Putamen (tissue), 1 donor: ENCODE measurements around the gene SYTL3.
"Not testable (repeated sequence)": the region's sequence is repeated elsewhere in the genome, so short reads cannot be mapped to it uniquely, and the experiment has no call there.

Source experiments
- DNase-seq: peaks from one replicate; pipeline ENCODE4 v3.0.0-alpha.2; 2016; ENCODE audit warnings: low spot score

SYTL3 gene

DNA sequence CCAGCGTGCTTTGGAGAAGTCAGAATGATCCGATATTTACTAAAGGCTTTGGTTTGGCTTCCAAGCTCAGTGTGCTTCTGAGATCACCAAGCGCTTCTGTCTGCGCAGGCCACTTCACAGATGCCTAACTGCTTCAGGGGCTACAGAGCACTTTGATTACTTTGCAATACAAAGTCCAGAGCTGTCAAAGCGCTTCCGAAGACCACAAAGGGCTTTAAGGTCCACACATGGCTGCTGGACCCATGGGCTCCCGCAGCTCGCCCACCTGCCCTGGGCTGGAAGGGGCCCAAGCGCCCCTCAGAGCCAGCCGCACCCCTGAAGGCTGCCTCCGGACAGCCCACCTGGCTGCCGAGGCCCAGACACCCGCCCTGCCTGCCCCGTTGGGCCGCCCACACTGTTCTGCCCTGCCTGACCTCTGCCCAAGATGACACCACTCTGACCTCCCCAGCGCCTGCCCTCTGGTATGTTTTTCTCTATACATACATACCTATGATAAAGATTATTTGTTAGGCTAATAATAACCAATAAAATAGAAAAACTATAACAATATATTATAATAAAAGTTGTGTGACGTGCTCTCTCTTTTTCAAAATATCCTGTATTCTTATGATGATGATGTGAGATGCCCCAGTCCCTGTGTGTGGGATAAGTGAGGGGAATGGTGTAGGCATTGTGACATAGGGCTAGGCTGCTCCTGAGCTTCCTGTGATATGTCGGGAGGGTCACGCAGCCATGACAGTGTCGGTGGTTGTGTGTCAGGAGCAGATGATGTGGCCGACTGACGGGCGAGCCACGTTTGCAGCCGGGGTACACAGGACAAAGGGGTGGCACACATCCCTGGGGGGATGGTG, 27.9 kb upstream of the SYTL3 start:
- DNase-seq: no peak

DNA sequence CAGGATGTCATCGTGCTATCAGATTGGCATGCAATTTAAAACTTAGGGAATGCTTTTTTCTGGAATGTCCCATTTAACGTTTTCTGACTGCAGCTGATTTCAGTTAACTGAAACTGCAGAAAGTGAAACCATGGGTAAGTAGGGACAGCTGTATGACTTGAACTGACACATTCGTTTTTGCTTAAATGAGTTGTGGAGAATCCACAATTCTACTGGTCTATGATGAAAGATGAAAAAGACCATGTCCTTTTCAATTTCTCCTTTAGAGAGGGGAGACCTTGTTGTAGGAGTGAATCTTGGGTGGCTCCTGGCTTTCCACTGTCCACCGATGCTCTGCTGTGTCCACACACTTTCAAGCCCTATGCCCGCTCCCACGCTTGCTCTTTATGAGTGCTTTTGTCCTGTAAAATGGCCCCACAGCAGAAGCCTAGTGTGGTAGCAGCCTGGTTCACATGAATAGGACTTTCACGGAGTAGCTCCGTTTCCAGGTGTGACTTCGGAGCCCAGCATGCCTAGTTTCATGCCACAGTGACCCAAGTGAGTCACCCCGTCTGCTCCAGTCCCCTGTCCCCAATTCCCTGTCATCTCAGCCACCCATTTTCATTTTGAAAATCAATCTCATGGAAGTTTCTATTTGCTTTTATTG, 27.2 kb upstream of the SYTL3 start:
- no peak for DNase-seq

DNA sequence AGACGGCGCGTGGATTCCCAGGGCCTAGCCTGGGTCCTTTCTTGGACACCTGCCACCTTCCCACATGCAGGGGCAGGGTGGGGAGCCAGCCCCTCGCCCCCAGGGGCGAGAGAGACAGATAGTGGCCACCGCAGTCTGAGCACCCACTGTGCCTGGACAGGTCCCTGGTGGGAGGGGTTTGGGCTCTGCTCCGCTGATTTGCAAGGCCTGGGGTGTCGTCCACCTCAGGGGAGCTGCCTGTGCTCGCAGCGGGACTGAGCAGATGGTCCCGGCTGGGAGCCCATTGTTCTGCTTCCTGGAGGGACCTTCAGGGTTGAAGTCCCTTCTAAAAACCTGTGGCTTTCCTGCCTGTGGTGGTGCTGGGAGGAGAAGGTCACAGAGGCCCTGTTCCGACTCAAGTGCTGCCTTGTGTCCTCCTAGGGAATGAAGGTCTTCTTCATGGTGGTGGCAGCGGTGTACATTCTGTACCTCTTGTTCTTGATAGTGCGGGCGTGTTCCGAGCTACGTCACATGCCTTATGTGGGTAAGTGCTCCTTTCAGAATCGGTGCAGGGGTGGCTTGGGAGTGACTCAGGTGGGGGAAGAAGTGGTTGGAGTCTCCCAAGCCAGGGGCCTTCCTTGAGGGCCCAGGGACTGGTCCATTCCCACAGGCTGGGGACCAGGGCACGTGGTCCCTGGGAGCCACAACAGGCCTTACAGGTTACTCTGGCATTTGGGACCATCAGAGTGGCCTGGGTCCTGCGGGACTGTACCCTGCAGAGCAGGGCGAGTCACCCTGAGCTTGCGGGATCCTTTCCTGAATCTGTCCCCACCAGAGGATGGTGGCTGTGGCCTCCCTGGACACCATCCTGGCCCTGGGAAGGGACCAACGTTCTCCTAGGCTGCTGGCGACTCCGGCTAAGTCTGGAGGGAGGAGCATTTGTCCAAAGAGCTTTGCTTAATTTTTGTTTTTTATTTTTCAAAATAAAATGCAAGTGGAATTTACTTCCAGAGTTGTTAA, 24.9 kb upstream of the SYTL3 start:
- peak; percentile 52 for DNase-seq

DNA sequence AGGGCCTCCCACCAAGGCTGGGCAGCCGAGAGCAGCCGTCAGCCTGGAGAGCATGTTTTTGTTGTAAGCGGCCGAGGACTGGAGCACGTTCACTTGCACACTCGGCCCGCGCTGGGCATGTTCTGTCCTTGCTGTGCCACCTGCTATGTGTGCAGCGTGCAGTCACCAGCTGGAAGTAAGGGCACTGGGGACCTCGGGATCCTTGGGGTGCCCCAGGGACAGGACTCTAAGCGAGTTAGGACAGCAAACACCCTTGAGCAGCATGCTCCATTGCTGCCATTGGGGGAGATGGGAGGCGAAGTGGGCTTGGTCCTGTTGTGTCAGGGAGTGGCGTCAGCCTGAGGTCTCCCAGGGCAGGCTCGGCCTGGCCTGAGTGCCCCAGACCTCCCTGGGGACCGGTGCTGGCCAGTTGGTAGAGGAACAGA, 24.0 kb upstream of the SYTL3 start:
- DNase-seq: no peak

DNA sequence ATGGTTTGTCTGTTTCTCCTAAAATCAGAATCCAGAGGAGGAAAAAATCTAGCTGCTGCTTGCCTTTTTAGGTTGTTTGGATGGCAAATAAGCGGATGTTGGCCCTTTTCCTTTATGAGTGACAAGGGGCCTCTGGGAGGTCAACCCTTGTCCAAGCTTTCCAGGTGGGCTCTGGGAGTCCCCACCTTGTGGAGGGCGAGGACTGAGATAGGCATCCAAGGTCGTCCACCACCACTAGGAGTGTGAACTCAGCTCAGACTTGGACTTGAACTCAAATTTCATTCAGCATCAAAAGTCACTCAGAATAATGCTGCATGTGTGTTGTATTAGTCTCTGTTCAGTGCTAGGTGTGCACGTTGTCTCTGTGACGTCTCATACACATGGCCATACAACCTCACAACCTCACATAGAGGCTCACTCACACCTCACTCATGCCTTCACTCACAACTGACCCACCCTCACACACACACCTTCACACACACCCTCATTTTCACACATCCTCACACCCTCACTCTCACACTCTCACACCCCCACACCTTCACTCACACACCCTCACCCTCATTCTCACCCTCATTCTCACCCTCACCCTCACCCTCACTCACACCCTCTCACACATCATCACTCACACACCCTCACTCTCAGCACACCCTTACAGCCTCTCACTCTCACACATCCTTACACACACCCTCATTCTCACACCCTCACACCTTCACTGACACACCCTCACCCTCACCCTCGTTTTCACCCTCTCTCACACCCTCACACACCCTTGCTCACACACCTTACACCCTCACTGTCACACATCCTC, 23.3 kb upstream of the SYTL3 start:
- no peak for DNase-seq

DNA sequence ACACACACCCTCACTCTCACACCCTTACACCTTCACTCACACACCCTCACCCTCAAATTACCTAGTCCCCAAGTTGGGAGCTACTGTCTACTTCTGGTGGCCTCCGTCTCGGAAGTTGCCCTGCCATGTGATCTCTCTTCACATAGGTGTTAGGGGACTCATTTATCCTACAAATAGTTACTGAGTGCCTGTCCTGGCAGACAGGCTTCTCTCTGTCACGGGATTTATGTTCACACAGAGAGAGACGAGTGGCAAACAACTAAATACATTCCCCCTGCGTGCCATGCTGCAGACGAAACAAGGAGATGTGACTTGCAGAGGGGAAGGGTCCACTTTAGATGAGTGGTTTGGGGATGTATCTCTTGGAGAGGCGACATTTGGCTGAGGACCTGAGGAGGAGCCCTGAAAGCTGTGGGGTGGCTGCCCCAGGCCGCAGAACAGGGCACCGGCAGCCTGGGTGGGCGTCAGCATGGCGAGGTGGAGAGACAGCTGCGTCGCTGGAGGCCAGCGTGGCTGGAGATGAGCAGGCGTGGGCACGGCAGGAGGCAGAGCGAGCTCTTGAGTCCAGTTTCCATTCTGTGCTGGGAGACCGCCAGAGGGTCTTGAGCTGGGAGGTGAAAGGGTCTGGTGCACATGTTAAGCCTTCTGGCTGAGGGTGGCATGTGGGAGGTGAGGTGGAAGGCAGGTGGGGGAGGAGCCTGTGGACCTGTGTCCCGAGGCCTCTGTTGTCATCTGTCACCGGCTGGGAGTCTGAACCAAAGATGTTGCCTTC, 22.5 kb upstream of the SYTL3 start:
- DNase-seq: no peak

DNA sequence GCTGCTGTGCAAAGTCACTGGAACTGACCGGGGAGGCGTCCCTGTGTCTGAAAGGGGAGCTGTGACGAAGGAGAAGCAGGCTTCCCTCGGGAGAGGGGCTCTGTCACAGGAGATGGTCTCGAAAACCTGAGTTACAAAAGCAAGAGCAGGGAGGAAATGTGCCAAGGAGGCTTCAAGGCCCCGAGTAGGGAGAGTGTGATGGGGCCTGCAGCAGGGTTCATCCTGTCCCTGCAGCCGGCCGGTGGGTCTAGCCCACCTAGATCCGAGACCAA, 22.0 kb upstream of the SYTL3 start:
- no peak for DNase-seq

DNA sequence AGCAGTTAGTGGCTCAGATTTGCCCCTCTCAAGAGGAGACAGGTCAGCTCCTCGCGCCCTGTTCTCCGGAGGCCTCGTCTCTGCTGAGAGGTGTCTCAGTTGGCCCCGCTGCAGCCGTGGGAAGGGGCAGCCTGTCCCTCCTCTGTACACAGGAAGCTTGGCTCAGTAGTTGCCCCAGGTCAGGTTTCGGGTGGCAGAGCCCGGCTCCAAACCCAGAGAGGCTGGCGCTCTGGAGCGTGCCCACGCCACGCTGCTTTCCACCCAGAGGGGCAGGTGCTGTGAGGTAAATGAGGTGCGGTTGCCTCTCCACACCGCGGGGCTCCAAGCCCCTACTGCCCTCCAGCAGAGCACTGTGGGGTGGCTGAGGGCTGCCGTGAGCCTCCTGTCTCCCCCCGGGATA, 21.3 kb upstream of the SYTL3 start:
- DNase-seq: no peak

DNA sequence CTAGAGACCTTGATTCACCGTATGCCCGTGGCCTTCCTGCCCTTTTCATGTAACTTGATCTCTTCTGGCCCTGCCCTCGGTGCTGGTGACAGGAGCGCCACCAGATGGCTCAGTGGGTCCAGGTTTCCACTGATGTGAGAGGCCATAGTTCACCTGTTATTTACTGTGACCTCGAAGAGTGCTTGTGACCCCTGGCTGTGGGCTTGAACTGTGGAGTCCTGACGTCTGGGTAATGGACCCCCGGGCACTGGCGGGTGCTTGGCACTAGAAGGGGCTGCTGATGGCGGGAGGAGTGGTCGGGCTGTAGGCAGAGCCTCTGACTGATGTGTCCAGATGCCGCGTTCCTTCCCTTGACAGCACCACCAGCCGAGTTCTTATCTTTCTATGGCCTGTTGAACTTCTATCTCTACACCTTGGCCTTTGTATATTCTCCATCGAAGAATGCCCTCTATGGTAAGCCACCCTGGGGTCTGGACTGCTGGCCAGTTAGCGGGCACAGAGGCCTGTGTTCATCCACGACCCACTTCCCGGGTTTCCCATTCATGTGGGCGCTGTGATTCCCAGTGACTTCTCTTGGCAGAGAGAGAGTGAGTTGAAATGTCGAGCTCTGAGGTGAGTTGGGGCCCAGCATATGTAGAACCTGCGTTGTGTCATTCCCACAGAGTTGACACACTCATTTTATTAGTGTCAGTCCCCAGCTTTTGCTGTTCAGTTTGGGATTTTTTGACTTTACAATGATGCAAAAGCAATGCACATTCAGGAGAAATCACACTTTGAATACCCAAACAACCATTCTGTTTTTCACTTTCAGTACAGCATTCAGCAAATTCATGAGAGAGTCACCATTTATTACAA, 20.3 kb upstream of the SYTL3 start:
- no peak for DNase-seq

DNA sequence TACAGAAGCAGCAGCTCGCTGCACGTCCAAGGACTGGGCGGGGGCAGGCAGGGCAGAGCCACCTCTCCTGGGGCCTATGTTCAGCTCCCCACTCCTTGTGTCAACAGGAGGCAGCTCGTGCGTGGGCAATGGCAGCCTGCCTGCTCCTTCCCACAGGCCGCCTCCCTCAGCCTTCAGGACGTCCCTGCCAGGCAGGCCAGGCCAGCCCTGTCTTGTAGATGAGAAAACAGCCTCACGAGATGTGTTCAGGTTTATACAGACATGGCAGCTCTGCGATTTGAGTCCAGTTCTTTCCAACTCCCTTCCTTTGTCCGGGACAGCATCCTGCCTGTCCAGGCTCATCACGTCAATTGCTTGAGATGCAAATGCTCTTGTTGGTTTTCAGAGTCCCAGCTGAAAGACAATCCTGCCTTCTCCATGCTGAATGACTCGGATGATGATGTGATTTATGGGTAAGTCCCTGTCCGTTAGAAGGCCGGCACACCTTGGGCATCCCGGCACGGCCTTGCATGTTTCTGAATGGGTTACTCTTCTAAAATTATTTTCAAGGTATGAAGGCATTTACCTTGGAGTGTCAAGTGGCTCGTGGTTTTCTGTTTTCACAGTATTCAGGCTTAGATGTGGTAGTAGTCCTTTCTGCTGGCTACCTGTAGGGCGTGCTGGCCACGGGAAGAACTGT, 18.8 kb upstream of the SYTL3 start:
- DNase-seq: no peak

DNA sequence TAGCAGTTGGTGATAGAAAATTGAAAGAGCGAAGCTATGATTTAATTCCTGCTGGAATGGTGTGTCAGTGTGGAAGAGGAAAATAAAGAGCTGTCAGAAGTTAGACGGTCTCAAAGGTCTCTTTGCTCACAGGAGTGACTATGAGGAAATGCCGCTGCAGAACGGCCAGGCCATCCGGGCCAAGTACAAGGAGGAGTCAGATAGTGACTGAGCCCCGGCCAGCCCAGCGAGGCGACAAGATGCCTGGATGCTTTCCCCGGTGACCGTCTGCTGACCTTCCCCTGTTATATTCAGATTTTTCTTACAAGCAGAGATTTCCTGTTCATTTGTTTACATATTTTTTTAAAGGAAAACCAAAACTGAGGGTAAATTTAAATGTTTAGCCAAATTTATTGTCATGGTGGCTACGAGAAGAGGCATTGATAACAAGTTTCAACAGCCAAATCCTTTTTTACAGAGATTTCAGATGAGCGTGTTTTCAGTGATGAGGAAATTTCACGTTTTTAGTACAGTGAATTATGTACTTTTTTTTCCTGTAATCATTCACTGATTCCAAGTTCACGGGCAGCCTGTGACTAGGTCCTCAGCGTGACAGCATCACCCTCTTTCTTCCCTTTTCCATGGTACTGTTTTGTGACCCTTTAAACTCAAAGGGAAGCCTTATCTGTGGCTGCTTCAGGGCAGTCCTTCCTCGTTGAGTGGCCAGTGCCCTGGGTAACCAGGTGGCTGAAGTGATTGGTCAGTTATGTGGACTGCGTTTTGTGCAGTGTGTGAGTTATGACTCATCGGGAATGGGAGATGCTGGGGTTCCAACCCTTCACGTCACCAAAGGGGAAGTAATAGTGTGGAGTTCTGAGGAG, 17.9 kb upstream of the SYTL3 start:
- DNase-seq: no peak

DNA sequence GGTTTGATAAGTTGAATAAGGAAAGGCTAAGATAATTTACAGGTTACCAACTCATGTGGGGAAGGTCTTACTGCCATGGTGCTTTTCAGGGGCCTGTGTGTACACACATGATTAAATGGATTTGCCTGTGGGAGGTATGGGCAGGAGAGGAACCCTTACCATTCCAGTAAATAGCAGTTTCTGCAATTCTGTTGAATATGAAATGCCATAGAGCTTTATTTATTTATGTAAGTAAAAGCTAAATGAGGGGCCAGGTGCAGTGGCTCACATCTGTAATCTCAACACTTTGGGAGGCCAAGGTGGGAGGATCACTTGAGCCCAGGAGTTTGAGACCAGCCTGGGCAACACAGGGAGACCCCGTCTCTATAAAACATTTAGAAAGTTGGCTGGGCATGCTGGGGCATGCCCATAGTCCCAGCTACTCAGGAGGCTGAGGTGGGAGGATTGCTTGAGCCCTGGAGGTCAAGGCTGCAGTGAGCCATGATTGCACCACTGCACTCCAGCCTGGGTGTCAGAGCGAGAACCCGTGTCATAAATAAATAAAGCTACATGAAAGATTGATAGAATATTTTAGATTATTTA, 17.2 kb upstream of the SYTL3 start:
- DNase-seq: not testable (repeated sequence)

DNA sequence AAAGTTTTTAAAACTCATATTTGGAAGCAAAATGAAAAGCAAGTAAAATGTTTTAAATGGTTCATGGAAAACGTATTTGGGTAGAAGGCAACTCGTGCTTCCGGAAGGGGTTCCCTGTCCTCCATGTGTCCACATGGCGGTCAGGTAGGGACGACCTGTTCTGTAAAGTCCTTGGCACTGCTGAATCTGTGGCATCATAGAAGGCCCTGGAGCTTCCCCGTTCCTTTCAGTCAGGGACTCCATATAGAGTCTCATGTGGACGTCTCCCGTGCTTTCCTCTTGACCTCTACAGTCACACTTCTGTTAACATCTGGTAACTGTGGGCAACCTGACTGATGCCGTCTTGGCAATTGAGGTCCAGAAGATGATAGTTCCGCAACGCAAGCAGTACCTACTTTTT, 16.7 kb upstream of the SYTL3 start:
- DNase-seq: no peak

DNA sequence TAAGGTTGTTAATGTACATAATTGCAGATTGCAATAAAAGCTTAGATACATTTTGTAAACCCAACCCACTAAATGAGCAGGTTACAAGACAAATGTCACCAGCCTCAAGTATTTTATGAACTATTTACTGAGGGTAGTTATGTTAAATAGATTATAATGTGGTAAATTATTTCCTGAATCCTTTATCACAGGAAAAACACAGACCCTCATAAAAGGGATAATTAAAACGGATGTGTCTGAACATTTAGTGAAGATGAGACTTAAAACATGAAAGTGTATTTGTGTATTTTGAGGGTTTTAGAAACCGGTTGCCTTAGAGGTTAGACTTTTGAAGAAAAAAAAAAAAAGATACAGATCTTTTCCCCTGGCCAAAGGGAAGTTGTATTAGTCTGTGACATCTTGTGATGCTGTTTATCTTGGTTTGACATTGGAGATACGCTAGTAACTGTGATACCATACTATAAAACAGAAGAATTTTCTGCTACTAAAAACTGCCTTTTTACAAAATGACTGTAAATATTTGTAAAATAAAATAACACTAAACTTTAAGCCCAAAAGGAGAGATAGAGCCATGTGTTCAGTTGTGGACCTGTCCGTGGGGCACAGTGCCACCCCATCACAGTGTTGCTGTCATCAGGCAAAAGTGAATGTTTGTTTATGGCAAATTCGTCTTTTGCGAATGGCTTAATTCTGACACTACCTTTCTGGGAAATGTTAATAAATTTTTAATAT, 15.0 kb upstream of the SYTL3 start:
- DNase-seq: no peak

DNA sequence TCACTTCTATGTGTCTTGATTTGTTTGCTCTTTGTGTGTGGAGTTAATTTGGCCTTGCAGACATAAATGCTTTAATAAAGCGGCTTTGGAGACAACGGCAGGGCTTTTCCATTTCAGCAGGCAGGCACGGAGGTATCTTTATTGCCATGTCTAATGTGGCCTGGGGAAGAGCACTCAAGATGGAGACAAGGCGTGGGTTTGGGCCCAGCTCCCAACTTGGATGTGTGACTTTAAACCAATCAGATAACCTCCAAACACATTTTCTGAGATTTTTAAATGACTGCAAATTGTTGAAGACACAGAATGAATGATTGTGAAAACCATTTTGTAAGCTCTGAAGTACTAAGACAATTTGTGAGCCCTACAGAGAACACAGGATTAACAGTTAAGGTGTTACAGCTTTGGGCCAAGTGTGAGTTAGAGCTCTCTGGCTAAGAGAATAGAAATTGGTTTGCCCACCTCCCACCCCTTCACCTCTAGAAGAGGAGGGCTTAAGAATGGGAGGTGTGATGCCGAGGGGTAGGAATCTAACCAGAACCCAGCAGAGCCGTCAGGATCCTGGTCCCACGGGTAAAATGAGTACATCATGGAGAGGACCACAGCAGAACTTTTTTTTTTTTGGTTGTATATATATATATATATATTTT, 14.3 kb upstream of the SYTL3 start:
- no peak for DNase-seq

DNA sequence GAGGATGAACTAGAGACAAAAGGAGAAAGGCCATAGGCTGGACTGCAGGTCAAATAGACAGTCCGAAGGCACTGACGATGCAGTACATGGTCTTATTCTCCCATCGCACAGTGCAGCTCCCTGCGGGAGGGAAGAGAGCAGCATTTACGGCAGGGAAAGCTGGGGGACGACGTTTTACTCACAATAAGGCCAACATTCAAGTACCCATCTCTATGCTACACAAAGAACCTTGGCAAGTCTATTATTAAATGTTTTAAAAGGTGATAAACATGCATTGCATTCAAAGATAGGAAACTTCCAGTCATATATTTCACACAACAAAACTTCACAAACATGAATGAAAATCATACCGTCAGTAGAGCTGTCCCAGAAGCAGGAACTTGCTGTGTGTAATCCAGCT, 13.1 kb upstream of the SYTL3 start:
- no peak for DNase-seq

DNA sequence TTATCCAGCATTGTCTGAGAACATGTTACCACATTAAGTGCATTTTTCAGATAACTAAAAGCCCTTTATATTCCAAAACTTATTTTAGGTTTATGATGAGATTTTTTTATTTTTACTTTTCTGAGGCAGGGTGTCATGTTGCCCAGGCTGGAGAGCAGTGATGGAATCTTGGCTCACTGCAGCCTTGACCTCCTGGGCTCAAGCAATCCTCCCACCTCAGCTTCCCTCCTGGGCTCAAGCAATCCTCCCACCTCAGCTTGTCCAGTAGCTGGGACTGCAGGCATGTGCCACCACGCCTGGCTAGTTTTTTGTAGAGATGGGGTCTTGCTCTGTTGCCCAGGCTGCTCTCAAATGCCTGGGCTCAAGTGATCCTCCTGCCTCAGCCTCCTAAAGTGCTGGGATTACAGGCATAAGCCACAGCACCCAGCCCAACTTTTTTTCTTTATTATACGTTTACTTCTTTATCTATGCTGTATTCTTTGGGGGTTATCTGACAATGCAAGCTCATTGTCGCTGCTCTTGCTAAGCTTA, 11.5 kb upstream of the SYTL3 start:
- DNase-seq: no peak
